PC-3 (cell line): ENCODE data around the gene ATP5F1E. TPM values are rescaled to one million over a fixed set of nuclear protein-coding genes. Genes with fewer than 3 reads are reported as not detected.
A peak's percentile ranks its signal among the peaks of the same experiment; 100 is the strongest.

Experiments
- ATAC-seq: fragments of 200-7000 bp; cut with Tn5 transposase; 2 replicates; pipeline ENCODE4 v1.9.1; 2020; ENCODE audit warnings: mild to moderate bottlenecking, moderate library complexity
- BruUV-seq: library from RNA; stranded (reverse); fragments of 400-500 nt; replicated peaks from 2 replicates; lab custom pipeline; 2021; lab: Mats Ljungman, UMichigan
- CTCF ChIA-PET: fragments of 300-600 bp; sonication (Branson Sonifier 250); formaldehyde crosslinking; loops from one replicate; lab custom pipeline; 2022; ENCODE audit warnings: antibody characterized with exemption; lab: Charles Lee
- POLR2A ChIA-PET: fragments of 300-600 bp; sonication (Branson Sonifier 250); formaldehyde crosslinking; loops from one replicate; lab custom pipeline; 2022; ENCODE audit warnings: antibody characterized with exemption; ENCODE audit not compliant: unreplicated experiment; lab: Charles Lee
- DNase-seq: peaks from one replicate; pipeline ENCODE4 v3.0.0-alpha.2; 2015
- H2AFZ ChIP-seq: fragments of 300-600 bp; sonication (generic); 2 replicates; pipeline ENCODE4 v1.6.0; 2016; ENCODE audit warnings: antibody characterized with exemption, low read length
- H3F3A ChIP-seq: fragments of 300-600 bp; sonication (generic); one replicate; pipeline ENCODE4 v1.6.0; 2017; ENCODE audit warnings: antibody characterized with exemption, low read length, control low read depth, mild to moderate bottlenecking; ENCODE audit not compliant: unreplicated experiment
- H3K27ac ChIP-seq: fragments of 300-600 bp; sonication (generic); 2 replicates; pipeline ENCODE4 v1.5.1; 2016; ENCODE audit warnings: mild to moderate bottlenecking, low read length
- H3K27me3 ChIP-seq: fragments of 300-600 bp; sonication (generic); 2 replicates; pipeline ENCODE4 v1.6.1; 2016; ENCODE audit warnings: low read length, mixed read lengths
- H3K36me3 ChIP-seq: fragments of 300-600 bp; sonication (generic); 2 replicates; pipeline ENCODE4 v1.6.1; 2016; ENCODE audit warnings: low read depth, mixed run types, low read length, mixed read lengths
- H3K4me1 ChIP-seq: fragments of 300-600 bp; sonication (generic); 2 replicates; pipeline ENCODE4 v1.5.1; 2016; ENCODE audit warnings: low read length; ENCODE audit not compliant: insufficient read depth
- H3K4me2 ChIP-seq: fragments of 300-600 bp; sonication (generic); 2 replicates; pipeline ENCODE4 v1.6.0; 2016; ENCODE audit warnings: low read length
- H3K4me3 ChIP-seq: fragments of 300-600 bp; sonication (generic); 2 replicates; pipeline ENCODE4 v1.5.1; 2016; ENCODE audit warnings: mild to moderate bottlenecking, low read length, mixed read lengths
- H3K79me2 ChIP-seq: fragments of 300-600 bp; sonication (generic); 2 replicates; pipeline ENCODE4 v1.6.1; 2017; ENCODE audit warnings: low read length, mixed read lengths
- H3K9ac ChIP-seq: fragments of 300-600 bp; sonication (generic); 2 replicates; pipeline ENCODE4 v1.6.0; 2016; ENCODE audit warnings: mild to moderate bottlenecking, low read length
- H3K9me2 ChIP-seq: fragments of 300-600 bp; sonication (generic); replicated peaks from 2 replicates; pipeline ENCODE4 v1.6.1; 2016; ENCODE audit warnings: mixed run types, low read length, mixed read lengths
- H3K9me3 ChIP-seq: fragments of 300-600 bp; sonication (generic); 2 replicates; pipeline ENCODE4 v1.6.1; 2016; ENCODE audit warnings: low read length, mixed read lengths
- H4K20me1 ChIP-seq: fragments of 300-600 bp; sonication (generic); 2 replicates; pipeline ENCODE4 v1.6.1; 2016; ENCODE audit warnings: low read length, mixed read lengths
- EZH2 ChIP-seq: fragments of 300-600 bp; sonication (generic); IDR thresholded peaks from one replicate; pipeline ENCODE4 v1.6.1; 2017; ENCODE audit warnings: antibody characterized with exemption, mild to moderate bottlenecking, low read length; ENCODE audit not compliant: unreplicated experiment
- EZH2phosphoT487 ChIP-seq: fragments of 300-600 bp; sonication (generic); IDR thresholded peaks from 2 replicates; pipeline ENCODE4 v1.6.1; 2018; ENCODE audit warnings: mild to moderate bottlenecking, antibody characterized with exemption, low read length, borderline replicate concordance
- intact Hi-C: fragments of 100-400 bp; cut with micrococcal nuclease; formaldehyde crosslinking; loops from 2 replicates; pipeline ENCODE4 v1.9.0; 2023
- total RNA-seq: library from RNA; depleted of rRNA; stranded (reverse); fragments of >200 nt; gene quantifications from 2 replicates; pipeline ENCODE4 v1.2.3, GENCODE V29; 2014
- TF ChIP-seq, protein P1 (sequence below): fragments of 300-600 bp; sonication (generic); conservative IDR thresholded peaks from 2 replicates; pipeline ENCODE4 v1.5.1; 2017; ENCODE audit warnings: antibody characterized with exemption, low read depth, mild to moderate bottlenecking, low read length

The ATP5F1E gene
- total RNA-seq, 1 experiment from 2014 or later, result 58.5 TPM

DNA sequence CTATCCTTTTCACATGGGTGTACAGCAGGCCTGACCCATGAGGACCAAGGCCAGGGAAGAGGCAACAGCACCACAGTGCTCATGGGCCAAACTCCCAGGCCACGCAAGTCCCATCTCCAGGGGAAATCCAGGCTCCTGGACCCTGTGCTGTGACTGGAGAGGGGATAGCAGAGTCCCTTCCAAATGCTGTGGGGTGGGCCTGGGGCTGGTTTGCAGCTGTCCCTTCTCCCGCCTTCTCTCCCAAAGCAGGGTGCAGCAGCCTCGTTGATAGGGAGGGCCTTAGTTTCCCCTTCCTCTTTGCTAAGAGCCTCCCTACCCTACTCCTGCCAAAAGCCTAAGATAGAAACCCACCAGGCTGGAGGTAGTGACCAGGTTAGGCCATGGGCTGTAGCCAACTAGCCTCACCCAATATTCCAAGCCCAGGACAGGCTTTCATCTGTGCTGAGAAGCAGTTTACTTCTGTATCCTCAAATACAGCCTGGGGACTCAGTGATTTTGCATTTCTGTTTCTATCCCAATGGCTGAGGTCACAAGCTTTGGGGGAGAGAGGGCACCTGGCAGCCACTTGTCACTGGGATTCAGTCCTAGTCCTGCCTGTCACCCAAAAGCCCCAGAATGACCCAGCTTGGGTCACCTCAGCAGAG lies 26.5 kb downstream of the ATP5F1E start:
- ATAC-seq (no peak), DNase-seq (no peak)
- ChIA-PET POLR2A (no interaction called here), CTCF (no interaction called here)
- peak overlapping the region; percentile 96 for H3K4me3 ChIP-seq
- H4K20me1 ChIP-seq, result no peaks in the 10 kb centered on the region
- peak overlapping the region; percentile 99 for H3K4me2 ChIP-seq
- H3K9ac ChIP-seq, result peak overlapping the region; percentile 88
- peaks cover 30% of the 10 kb centered on the region for H3K79me2 ChIP-seq
- peak overlapping the region; percentile 90 for H2AFZ ChIP-seq
- peaks cover 28% of the 10 kb centered on the region for H3K4me1 ChIP-seq
- TF ChIP-seq, protein P1, sequence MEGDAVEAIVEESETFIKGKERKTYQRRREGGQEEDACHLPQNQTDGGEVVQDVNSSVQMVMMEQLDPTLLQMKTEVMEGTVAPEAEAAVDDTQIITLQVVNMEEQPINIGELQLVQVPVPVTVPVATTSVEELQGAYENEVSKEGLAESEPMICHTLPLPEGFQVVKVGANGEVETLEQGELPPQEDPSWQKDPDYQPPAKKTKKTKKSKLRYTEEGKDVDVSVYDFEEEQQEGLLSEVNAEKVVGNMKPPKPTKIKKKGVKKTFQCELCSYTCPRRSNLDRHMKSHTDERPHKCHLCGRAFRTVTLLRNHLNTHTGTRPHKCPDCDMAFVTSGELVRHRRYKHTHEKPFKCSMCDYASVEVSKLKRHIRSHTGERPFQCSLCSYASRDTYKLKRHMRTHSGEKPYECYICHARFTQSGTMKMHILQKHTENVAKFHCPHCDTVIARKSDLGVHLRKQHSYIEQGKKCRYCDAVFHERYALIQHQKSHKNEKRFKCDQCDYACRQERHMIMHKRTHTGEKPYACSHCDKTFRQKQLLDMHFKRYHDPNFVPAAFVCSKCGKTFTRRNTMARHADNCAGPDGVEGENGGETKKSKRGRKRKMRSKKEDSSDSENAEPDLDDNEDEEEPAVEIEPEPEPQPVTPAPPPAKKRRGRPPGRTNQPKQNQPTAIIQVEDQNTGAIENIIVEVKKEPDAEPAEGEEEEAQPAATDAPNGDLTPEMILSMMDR, result no peak
- TF ChIP-seq EZH2, result no peak
- TF ChIP-seq EZH2phosphoT487, result no peak
- TSS peak; percentile 47 for BruUV-seq
- intact Hi-C loops, result no loop called here
- no peaks in the 10 kb centered on the region for H3K9me3 ChIP-seq
- no peaks in the 10 kb centered on the region for H3K27me3 ChIP-seq
- no peak overlapping the region for H3K27ac ChIP-seq
- H3K9me2 ChIP-seq, result no peaks in the 10 kb centered on the region
- H3F3A ChIP-seq, result no peaks in the 10 kb centered on the region
- H3K36me3 ChIP-seq, result no peaks in the 10 kb centered on the region; the same call in 1 of the 2 replicates

DNA sequence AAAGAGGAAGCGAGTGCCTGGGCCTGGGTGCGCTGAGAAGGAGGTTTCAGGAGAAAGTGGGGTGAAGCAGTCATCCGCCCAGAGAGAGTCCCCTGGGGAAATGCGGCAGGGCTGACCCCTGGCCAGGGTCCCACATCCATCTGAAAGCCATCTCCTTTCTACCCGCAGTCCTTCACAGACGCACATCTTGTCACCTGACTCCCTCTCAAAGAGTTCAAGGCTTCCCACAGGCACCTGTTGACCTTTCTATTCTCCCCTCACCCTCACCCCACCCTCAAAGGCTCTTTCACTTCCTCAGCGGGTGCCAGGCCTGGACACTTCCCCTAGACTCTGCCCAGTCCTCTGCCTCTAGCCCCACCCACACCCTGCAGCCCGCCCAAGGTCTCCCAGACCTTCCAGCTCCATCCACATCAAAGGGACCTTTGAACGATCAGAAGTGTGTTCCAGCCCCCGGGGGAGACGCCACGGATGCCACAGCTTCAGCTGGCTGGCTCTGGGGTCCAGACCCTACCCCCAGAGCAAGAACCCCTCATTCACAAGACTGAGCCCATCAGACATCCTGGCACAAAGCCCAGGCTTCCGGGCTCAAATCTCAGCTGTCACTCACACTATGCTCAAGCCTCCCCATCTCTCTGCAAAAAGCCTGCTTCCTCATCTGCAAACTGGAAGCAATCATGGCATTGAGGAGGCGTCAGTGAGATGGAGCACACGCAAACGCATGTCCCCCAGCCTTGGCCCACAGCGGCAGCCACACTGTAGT lies 27.2 kb downstream of the ATP5F1E start:
- intact Hi-C loops, result no loop called here
- Histone ChIP-seq H3K79me2 (peaks cover 30% of the 10 kb centered on the region), H3K36me3 (no peaks in the 10 kb centered on the region; the same call in 1 of the 2 replicates), H3K4me2 (peak overlapping the region; percentile 99), H3K4me1 (peaks cover 22% of the 10 kb centered on the region), H3K9me2 (no peaks in the 10 kb centered on the region), H4K20me1 (no peaks in the 10 kb centered on the region), H3K27me3 (no peaks in the 10 kb centered on the region), H3K27ac (no peak overlapping the region), H3K9me3 (no peaks in the 10 kb centered on the region), H3K4me3 (peak overlapping the region; percentile 96; the same call in 1 of the 2 replicates), H3K9ac (no peak overlapping the region), H3F3A (no peaks in the 10 kb centered on the region), H2AFZ (no peak overlapping the region)
- no peak for DNase-seq
- ATAC-seq, result no peak
- POLR2A ChIA-PET, result no interaction called here
- CTCF ChIA-PET, result no interaction called here
- BruUV-seq, result no TSS peak
- TF ChIP-seq EZH2phosphoT487 (no peak), EZH2 (no peak)
- TF ChIP-seq, protein P1, result no peak

DNA sequence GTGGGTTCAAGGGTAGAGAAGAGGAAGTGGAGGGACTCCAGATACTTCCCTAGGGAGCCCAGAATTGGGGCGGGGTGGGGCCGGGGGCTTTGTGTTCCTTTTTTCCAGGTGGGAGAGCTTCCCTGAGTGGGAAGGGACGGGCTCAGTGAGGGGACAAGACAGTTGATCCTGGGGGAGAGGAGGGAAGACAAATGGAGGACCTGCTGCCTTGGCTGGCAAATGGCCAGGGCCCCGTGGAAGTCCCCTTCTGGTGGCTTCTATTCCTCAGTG lies 27.7 kb downstream of the ATP5F1E start:
- Histone ChIP-seq H3K9ac (no peak overlapping the region), H3K9me2 (no peaks in the 10 kb centered on the region), H3K79me2 (peaks cover 30% of the 10 kb centered on the region), H3K4me2 (no peak overlapping the region), H4K20me1 (no peaks in the 10 kb centered on the region), H3K4me3 (no peak overlapping the region), H2AFZ (no peak overlapping the region), H3K4me1 (peaks cover 22% of the 10 kb centered on the region), H3K27ac (no peak overlapping the region), H3K36me3 (no peaks in the 10 kb centered on the region; the same call in 1 of the 2 replicates), H3K9me3 (no peaks in the 10 kb centered on the region), H3K27me3 (no peaks in the 10 kb centered on the region), H3F3A (no peaks in the 10 kb centered on the region)
- no TSS peak for BruUV-seq
- intact Hi-C loops, result no loop called here
- ChIA-PET CTCF (no interaction called here), POLR2A (no interaction called here)
- DNase-seq (no peak), ATAC-seq (no peak)
- TF ChIP-seq EZH2phosphoT487 (no peak), EZH2 (no peak)
- TF ChIP-seq, protein P1, result no peak
